ENCODE measurements around the gene PAN3.

PAN3 gene

DNA sequence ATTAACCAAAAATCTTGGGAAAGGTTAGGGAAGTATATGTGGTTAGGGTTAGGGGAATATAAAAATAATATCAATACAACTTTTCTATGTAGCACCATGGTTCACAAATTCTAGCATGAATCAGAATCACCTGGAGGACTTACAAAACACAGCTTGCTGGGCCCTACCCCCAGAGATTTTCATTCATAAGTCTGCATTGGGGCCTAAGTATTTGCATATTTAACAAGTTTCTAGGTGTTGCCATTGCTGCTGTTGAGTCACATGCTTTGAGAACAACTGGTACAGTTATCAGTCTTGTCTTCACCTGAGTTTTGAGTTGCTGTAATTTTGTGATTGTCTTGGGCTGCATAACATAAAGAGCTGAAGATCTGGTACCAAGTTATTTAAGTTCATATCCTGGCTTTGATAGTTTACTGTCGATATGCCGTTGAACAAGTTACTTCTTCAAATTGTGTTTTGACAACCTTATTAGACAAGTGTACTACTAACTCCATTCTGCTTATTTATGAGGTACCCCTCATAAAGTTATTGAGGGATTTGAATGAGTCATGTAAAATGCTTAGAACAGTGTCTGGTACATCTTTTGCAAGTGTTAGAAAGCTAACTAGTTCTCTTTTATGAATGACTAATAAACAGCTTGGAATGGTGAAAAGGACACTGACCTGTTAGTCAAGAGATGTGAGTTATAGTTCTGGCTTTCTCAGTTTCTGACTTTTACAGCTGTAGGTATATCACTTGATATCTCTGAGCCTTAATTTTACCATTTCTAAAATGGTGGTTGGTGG, 132.9 kb downstream of the PAN3 start:
- no peak for TF ChIP-seq GATA2 (IDR thresholded peaks at IDR 0.05; ENCODE audit: low read depth, low read length)
- TF ChIP-seq GATA3 (IDR thresholded peaks at IDR 0.05; ENCODE audit: low read depth, low read length), result no peak

GRCh38 chr13:28273919-28274318, 135.6 kb downstream of the PAN3 start:
- TF ChIP-seq GATA2 (IDR thresholded peaks at IDR 0.05; ENCODE audit: low read depth, low read length) (no peak), GATA3 (IDR thresholded peaks at IDR 0.05; ENCODE audit: low read depth, low read length) (no peak)

DNA sequence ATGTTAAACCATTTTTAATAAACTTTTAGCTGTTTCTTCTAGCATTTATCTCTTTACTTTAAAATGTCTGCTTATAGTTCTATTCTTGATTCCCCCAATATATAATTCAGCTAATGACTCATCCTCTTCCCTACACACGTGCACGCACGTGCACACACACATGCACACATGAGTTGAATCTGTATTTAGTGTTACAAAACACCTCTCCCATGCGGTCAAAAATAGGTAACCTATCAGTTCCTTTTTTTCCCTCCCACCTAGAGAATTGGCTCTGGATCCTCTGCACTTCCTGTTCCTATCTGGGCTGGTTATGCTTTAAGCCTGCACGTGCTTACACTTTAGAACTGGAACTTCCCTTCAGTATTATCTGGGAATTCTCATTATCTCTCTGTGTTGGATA, 144.1 kb downstream of the PAN3 start:
- no peak for TF ChIP-seq GATA2 (IDR thresholded peaks at IDR 0.05; ENCODE audit: low read depth, low read length)
- no peak for TF ChIP-seq GATA3 (IDR thresholded peaks at IDR 0.05; ENCODE audit: low read depth, low read length)

GRCh38 chr13:28283600-28283999, 145.3 kb downstream of the PAN3 start:
- TF ChIP-seq GATA2 (IDR thresholded peaks at IDR 0.05; ENCODE audit: low read depth, low read length) (no peak), GATA3 (IDR thresholded peaks at IDR 0.05; ENCODE audit: low read depth, low read length) (no peak)

DNA sequence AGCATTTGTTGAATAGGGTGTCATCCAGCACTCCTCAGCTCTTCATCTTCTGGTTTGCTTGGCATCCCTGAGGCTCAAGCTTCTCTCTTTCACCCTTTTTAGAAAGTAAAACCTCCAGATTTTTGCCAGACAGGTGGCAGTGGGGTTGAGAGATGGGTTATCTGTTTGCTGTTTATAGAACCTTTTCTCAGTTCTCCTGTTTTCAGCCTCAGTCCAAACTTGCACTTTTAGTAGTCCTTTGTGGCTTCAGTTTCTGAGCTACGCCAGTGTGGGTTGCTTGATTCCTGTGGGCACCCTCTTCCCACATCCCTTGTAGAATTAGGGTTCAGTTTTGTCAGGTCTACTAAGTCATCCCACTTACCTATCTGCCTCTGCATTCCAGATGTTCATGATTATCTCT, 147.9 kb downstream of the PAN3 start:
- no peak for TF ChIP-seq GATA3 (IDR thresholded peaks at IDR 0.05; ENCODE audit: low read depth, low read length)
- no peak for TF ChIP-seq GATA2 (IDR thresholded peaks at IDR 0.05; ENCODE audit: low read depth, low read length)

DNA sequence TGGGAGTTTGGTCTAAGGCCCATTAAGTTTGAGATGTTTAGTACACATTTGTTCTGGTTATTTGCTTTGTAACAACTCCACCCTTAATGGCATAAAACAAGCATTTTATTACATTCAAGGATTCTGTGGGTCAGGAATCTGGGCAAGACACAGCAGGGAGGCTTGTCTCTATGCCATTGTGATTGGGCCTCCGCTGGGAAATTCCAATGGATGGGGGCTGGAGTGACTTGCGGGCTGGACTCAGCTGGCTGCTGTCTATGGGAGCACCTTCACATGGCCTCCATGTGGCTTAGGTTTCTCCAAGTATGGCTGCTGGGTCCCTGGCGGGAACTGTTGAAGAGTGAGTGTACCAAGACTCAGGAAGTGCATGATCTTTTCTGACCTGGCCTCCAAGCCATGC, 159.0 kb downstream of the PAN3 start:
- no peak for TF ChIP-seq GATA2 (IDR thresholded peaks at IDR 0.05; ENCODE audit: low read depth, low read length)
- TF ChIP-seq GATA3 (IDR thresholded peaks at IDR 0.05; ENCODE audit: low read depth, low read length), result no peak

- TF ChIP-seq GATA3 (IDR thresholded peaks at IDR 0.05; ENCODE audit: low read depth, low read length) (no peak), GATA2 (IDR thresholded peaks at IDR 0.05; ENCODE audit: low read depth, low read length) (no peak)
Observed at GRCh38 chr13:28299916-28300315, 161.6 kb downstream of the PAN3 start.

- TF ChIP-seq GATA2 (IDR thresholded peaks at IDR 0.05; ENCODE audit: low read depth, low read length) (no peak), GATA3 (IDR thresholded peaks at IDR 0.05; ENCODE audit: low read depth, low read length) (no peak)
Observed at GRCh38 chr13:28301839-28302238, 163.5 kb downstream of the PAN3 start.

DNA sequence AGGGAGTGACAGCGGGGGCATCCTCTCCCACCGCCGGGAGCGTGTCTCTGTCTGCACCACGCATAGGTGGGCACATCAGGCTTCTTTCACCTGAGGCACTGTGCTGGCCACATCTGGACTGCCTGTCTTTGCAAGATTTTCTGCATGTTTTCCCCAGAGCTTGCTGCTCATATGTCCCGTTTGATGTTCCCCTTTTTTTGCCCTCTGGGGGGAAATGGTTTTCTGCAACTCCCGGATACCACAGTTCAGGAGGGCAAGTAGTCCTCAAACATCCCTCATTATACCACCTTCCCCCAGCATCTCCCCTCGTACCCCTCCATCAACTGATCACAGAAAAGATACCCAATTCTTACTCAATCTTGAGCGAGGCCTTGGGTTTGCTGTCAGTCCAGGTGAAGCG, 168.0 kb downstream of the PAN3 start:
- TF ChIP-seq GATA3 (IDR thresholded peaks at IDR 0.05; ENCODE audit: low read depth, low read length) (no peak), GATA2 (IDR thresholded peaks at IDR 0.05; ENCODE audit: low read depth, low read length) (no peak)

DNA sequence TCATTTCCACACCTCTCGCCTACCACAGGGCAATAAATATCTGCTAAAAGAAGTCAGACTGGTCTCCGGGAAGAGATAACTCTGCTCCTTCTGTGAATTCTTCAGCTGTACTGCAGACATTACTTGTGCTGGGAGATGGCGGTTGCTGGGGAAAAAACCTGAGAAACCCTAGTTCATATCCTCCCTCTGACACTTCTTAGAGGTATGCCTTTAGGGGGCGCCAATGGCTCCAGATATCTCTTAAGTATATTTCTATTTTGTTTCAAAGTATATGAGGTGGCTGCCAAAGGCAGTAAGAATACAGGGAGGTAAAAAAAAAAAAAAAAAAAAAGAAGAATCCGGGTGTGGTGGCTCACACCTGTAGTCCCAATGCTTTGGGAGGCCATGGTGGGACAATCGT, 175.2 kb downstream of the PAN3 start:
- no peak for TF ChIP-seq GATA3 (IDR thresholded peaks at IDR 0.05; ENCODE audit: low read depth, low read length)
- TF ChIP-seq GATA2 (IDR thresholded peaks at IDR 0.05; ENCODE audit: low read depth, low read length), result no peak

- no peak for TF ChIP-seq GATA3 (IDR thresholded peaks at IDR 0.05; ENCODE audit: low read depth, low read length)
- TF ChIP-seq GATA2 (IDR thresholded peaks at IDR 0.05; ENCODE audit: low read depth, low read length), result no peak
Observed at GRCh38 chr13:28314879-28315278, 176.5 kb downstream of the PAN3 start.

- TF ChIP-seq GATA2 (IDR thresholded peaks at IDR 0.05; ENCODE audit: low read depth, low read length), result no peak
- TF ChIP-seq GATA3 (IDR thresholded peaks at IDR 0.05; ENCODE audit: low read depth, low read length), result no peak
Observed at GRCh38 chr13:28316129-28316528, 177.8 kb downstream of the PAN3 start.

- TF ChIP-seq GATA2 (IDR thresholded peaks at IDR 0.05; ENCODE audit: low read depth, low read length) (no peak), GATA3 (IDR thresholded peaks at IDR 0.05; ENCODE audit: low read depth, low read length) (no peak)
Observed at GRCh38 chr13:28316836-28317235, 178.5 kb downstream of the PAN3 start.

GRCh38 chr13:28318496-28318895, 180.2 kb downstream of the PAN3 start:
- TF ChIP-seq GATA2 (IDR thresholded peaks at IDR 0.05; ENCODE audit: low read depth, low read length), result no peak
- no peak for TF ChIP-seq GATA3 (IDR thresholded peaks at IDR 0.05; ENCODE audit: low read depth, low read length)

DNA sequence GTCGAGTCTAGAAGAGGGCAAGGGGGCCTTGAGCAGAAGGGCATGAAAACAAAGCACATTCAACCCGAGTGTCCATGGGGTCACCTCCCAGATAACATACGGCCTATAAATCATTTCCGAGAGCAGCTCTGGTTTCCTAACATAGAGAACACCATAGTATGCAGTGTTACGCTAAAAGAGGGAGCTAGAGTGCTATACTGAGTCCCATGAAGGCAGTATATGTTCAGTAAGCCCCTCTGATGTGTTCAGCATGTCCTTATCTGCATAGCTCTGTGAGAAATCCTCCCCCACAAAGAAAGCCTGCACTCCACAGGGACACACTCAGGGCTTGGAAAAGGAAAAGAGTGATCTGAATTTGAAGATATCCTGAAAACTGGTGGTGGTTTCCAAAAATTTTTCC, 181.2 kb downstream of the PAN3 start:
- TF ChIP-seq GATA2 (IDR thresholded peaks at IDR 0.05; ENCODE audit: low read depth, low read length) (no peak), GATA3 (IDR thresholded peaks at IDR 0.05; ENCODE audit: low read depth, low read length) (no peak)

DNA sequence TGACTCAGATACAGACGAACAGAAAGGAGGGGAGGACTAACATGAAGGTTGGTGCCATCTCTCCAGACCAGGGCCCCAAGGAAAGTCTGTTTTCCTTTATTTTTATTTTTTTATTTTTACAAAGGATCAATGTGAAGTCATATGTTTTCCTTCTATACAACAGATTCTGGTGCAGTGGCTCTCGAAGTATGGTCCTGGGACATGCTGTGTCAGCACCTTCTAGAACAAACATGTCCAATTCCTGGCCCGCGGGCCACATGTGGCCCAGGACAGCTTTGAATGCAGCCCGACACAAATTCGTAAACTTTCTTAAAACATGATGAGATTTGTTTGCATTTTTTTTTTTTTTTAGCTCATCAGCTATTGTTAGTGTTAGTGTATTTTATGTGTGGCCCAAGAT, 181.9 kb downstream of the PAN3 start:
- TF ChIP-seq GATA3 (IDR thresholded peaks at IDR 0.05; ENCODE audit: low read depth, low read length) (no peak), GATA2 (IDR thresholded peaks at IDR 0.05; ENCODE audit: low read depth, low read length) (no peak)

Data from SH-SY5Y (cell line).